HFFc6 (cell line): ENCODE results near the gene OTUD4. TPM values are rescaled to one million over a fixed set of nuclear protein-coding genes. Genes with fewer than 3 reads are reported as not detected.
"Not testable (repeated sequence)": the region's sequence is repeated elsewhere in the genome, so short reads cannot be mapped to it uniquely, and the experiment has no call there.

ENCODE experiments used
- DNase-seq: peaks from one replicate; pipeline ENCODE4 v3.0.0-alpha.2; 2018
- H3K27ac Mint-ChIP-seq: 2 replicates; pipeline ENCODE4 v1.8.0; 2020; ENCODE audit warnings: mild to moderate bottlenecking, mixed read lengths
- H3K27me3 Mint-ChIP-seq: 2 replicates; pipeline ENCODE4 v1.8.0; 2021; ENCODE audit warnings: mild to moderate bottlenecking, moderate library complexity, mixed read lengths; ENCODE audit not compliant: insufficient read depth
- H3K36me3 Mint-ChIP-seq: 2 replicates; pipeline ENCODE4 v1.8.0; 2021; ENCODE audit warnings: low read depth, mixed read lengths
- H3K4me1 Mint-ChIP-seq: 2 replicates; pipeline ENCODE4 v1.8.0; 2020; ENCODE audit warnings: low read depth, mixed read lengths
- H3K4me3 Mint-ChIP-seq: 2 replicates; pipeline ENCODE4 v1.8.0; 2020; ENCODE audit warnings: mild to moderate bottlenecking, moderate library complexity, mixed read lengths
- H3K9me3 Mint-ChIP-seq: 2 replicates; pipeline ENCODE4 v1.8.0; 2020; ENCODE audit warnings: mild to moderate bottlenecking, mixed read lengths
- long read RNA-seq: library from polyadenylated mRNA; unstranded; transcript quantifications from one replicate; pipeline ENCODE4 v2.0.0, GENCODE V29; 2019
- total RNA-seq, 6 experiments: library from RNA; stranded (reverse); fragmentation: NEBNext Ultra II Directional; extraction: Animal tissue kit (Norgen Biotek cat#: 25700); gene quantifications; 2 replicates in 1 of 6; 3 replicates in 5 of 6; pipeline ENCODE4 v1.2.3, GENCODE V29; 2021
- TF ChIP-seq, protein P1 (sequence below): fragments of 200-600 bp; sonication (generic); IDR thresholded peaks from 2 replicates; pipeline ENCODE4 v1.5.0; 2021; ENCODE audit warnings: antibody characterized with exemption, mild to moderate bottlenecking

OTUD4 gene, protein sequence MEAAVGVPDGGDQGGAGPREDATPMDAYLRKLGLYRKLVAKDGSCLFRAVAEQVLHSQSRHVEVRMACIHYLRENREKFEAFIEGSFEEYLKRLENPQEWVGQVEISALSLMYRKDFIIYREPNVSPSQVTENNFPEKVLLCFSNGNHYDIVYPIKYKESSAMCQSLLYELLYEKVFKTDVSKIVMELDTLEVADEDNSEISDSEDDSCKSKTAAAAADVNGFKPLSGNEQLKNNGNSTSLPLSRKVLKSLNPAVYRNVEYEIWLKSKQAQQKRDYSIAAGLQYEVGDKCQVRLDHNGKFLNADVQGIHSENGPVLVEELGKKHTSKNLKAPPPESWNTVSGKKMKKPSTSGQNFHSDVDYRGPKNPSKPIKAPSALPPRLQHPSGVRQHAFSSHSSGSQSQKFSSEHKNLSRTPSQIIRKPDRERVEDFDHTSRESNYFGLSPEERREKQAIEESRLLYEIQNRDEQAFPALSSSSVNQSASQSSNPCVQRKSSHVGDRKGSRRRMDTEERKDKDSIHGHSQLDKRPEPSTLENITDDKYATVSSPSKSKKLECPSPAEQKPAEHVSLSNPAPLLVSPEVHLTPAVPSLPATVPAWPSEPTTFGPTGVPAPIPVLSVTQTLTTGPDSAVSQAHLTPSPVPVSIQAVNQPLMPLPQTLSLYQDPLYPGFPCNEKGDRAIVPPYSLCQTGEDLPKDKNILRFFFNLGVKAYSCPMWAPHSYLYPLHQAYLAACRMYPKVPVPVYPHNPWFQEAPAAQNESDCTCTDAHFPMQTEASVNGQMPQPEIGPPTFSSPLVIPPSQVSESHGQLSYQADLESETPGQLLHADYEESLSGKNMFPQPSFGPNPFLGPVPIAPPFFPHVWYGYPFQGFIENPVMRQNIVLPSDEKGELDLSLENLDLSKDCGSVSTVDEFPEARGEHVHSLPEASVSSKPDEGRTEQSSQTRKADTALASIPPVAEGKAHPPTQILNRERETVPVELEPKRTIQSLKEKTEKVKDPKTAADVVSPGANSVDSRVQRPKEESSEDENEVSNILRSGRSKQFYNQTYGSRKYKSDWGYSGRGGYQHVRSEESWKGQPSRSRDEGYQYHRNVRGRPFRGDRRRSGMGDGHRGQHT
- total RNA-seq: 10 to 100 TPM; 25.1 to 32.2 (median 27.3) TPM
- long read RNA-seq, full-length matches to known transcripts: 1 of 8 reads
- long read RNA-seq, partial matches to known transcripts: 4 of 8 reads
- long read RNA-seq, other reads (novel, unspliced or antisense): 3 of 8 reads

DNA sequence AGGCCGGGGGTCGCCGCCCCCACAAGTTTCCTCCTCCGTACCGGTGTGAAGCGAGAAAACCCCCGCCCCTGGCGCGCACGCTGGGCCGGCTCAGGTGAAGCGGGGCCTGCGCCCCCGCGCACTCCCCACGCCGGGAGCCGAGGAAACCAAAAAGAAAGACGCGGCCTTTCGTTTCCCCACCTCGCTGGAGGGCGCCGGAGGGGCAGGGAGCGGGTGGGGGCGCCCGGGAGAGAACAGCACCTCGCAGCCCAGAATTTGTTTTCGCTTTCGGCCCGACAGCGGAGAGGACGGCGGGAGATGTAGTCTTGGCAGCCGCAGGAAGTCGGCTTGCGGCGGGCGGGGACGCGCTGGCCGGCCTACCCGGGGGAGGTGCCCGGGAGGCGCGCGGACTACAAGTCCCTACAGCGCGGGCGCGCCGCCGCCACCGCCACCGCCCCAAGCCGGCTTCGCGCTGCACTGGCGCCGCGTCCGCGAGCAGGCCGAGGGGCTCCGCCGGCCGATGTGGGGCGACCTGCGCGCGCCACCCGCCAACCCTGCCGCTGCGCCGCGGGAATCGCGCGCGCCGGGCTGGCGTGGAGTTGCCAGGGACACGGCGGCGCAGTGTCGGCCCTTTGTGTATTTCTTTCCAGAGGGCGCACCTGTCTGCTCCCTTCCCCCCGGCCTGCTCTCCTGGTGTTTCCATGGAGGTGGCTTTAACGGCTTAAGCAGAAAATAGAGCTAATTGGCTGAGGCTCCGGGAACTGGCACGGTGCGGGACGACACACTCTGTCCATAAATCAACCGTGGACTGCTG, at the start of gene OTUD4:
Gene OTUD4 (minus strand): TSS at position 292 of the 793 bp plus-strand sequence. CDS start 616 bp downstream, outside the sequence.
- peaks cover 2% of the 10 kb centered on the region; the same call in 1 of the 2 replicates for H3K27me3 Mint-ChIP-seq
- peaks cover 34% of the 10 kb centered on the region for H3K4me1 Mint-ChIP-seq
- H3K4me3 Mint-ChIP-seq: peak within 1 kb of the TSS; percentile 96

DNA sequence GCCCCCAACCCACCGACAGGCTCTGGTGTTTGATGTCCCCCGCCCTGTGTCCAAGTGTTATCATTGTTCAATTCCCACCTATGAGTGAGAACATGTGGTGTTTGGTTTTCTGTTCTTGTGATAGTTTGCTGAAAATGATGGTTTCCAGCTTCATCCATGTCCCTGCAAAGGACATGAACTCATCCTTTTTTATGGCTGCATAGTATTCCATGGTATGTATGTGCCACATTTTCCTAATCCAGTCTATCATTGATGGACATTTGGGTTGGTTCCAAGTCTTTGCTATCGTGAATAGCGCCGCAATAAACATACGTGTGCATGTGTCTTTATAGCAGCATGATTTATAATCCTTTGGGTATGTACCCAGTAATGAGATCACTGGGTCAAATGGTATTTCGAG, 42.8 kb upstream of the OTUD4 start:
- not testable (repeated sequence) for H3K4me3 Mint-ChIP-seq, H3K36me3 Mint-ChIP-seq, H3K27ac Mint-ChIP-seq

More for the DNA sequence above, at the start of gene OTUD4:
- H3K9me3 Mint-ChIP-seq: no peaks in the 10 kb centered on the region
- H3K36me3 Mint-ChIP-seq: no peaks in the 10 kb centered on the region; the same call in 1 of the 2 replicates
- DNase-seq: peak; percentile 93
- peak within 1 kb of the TSS; percentile 96 for H3K27ac Mint-ChIP-seq
- TF ChIP-seq, protein P1, sequence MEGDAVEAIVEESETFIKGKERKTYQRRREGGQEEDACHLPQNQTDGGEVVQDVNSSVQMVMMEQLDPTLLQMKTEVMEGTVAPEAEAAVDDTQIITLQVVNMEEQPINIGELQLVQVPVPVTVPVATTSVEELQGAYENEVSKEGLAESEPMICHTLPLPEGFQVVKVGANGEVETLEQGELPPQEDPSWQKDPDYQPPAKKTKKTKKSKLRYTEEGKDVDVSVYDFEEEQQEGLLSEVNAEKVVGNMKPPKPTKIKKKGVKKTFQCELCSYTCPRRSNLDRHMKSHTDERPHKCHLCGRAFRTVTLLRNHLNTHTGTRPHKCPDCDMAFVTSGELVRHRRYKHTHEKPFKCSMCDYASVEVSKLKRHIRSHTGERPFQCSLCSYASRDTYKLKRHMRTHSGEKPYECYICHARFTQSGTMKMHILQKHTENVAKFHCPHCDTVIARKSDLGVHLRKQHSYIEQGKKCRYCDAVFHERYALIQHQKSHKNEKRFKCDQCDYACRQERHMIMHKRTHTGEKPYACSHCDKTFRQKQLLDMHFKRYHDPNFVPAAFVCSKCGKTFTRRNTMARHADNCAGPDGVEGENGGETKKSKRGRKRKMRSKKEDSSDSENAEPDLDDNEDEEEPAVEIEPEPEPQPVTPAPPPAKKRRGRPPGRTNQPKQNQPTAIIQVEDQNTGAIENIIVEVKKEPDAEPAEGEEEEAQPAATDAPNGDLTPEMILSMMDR: peak; percentile 38

DNA sequence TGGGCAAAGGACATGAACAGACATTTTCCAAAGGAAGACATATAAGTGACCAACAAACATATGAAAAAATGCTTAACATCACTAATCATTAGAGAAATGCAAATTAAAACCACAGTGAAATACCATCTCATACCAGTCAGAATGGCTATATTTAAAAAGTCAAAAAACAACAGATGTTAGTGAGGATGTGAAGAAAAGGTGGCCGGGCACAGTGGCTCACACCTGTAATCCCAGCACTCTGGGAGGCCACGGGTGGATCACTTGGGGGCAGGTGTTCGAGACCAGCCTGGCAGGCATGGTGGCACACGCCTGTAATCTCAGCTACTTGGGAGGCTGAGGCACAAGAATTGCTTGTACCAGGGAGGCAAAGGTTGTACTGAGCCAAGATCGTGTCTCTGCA, 41.1 kb upstream of the OTUD4 start:
- not testable (repeated sequence) for H3K27me3 Mint-ChIP-seq, H3K27ac Mint-ChIP-seq, H3K9me3 Mint-ChIP-seq, H3K4me3 Mint-ChIP-seq, H3K36me3 Mint-ChIP-seq, H3K4me1 Mint-ChIP-seq, DNase-seq

More for the DNA sequence above, 42.8 kb upstream of the OTUD4 start:
- DNase-seq, H3K9me3 Mint-ChIP-seq, H3K4me1 Mint-ChIP-seq: not testable (repeated sequence)
- H3K27me3 Mint-ChIP-seq: peaks cover 12% of the 10 kb centered on the region

DNA sequence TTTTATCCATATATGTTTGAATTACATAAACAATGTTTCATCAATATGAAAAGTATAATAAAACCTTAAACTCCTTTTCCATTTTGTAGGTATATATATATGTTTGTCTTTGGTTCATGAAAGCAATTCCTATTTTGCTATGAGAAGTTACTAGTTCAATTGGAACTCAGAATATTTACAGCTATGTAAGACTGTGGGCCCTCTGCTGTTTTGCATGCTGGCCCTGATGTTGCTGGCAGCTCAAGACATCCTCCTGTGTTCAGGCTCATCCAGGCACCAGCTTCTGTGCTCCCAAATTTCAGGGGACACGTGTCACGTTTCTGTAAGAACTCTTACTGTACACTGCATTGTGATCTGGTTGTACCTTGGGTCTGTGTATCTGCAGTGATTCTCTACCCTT, 38.7 kb upstream of the OTUD4 start:
- no peak for DNase-seq
- Mint-ChIP-seq H3K36me3 (no peaks in the 10 kb centered on the region), H3K4me3 (no peak overlapping the region), H3K27me3 (peaks cover 11% of the 10 kb centered on the region), H3K4me1 (peaks cover 8% of the 10 kb centered on the region; the same call in 1 of the 2 replicates), H3K27ac (no peak overlapping the region), H3K9me3 (no peaks in the 10 kb centered on the region; the same call in 1 of the 2 replicates)
- TF ChIP-seq, protein P1: no peak

DNA sequence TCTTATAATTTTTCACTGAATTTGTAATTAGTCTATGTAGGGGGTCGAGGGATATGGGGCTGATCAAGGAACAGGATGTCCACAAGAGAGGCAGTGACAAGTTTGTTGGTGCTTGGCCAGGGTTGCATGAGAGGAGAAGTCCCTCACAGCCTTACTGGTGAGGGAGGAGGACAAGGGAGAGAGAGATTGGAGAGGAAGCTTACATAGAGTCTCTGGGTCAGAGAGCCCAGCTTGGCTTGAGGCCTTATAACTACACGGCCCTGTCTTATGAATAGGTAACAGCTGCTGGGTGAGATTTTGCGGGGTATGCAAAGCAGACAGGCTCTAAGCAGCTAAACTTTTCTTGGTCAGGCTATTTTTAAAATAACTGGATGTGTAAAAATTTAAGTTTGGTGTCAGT, 37.9 kb upstream of the OTUD4 start:
- no peak overlapping the region for H3K27ac Mint-ChIP-seq
- peaks cover 8% of the 10 kb centered on the region; the same call in 1 of the 2 replicates for H3K4me1 Mint-ChIP-seq
- no peak overlapping the region for H3K4me3 Mint-ChIP-seq
- H3K27me3 Mint-ChIP-seq: peaks cover 18% of the 10 kb centered on the region
- TF ChIP-seq, protein P1: no peak
- DNase-seq: no peak
- H3K9me3 Mint-ChIP-seq: no peaks in the 10 kb centered on the region
- H3K36me3 Mint-ChIP-seq: no peaks in the 10 kb centered on the region
